GM12878 (cell line): ENCODE data around the gene GBGT1. TPM values are rescaled to one million over a fixed set of nuclear protein-coding genes. Genes with fewer than 3 reads are reported as not detected.

ENCODE experiments used
- ATAC-seq: fragments of 200-7000 bp; cut with Tn5 transposase; 3 replicates; pipeline ENCODE4 v1.9.1; 2020; ENCODE audit warnings: mild to moderate bottlenecking, moderate library complexity
- BruUV-seq: library from RNA; stranded (reverse); fragments of 400-500 nt; replicated peaks from 2 replicates; lab custom pipeline; 2021; lab: Mats Ljungman, UMichigan
- CTCF ChIA-PET: fragments of 300-600 bp; sonication (Branson Sonifier 250); formaldehyde crosslinking; extraction: SDS; loops from one replicate; lab custom pipeline; 2021; ENCODE audit warnings: inconsistent platforms; lab: Yijun Ruan, JAX
- POLR2A ChIA-PET: fragments of 350-600 bp; formaldehyde crosslinking; extraction: SDS; loops from one replicate; lab custom pipeline; 2021; ENCODE audit warnings: inconsistent platforms; lab: Charles Lee
- RAD21 ChIA-PET: fragments of 300-600 bp; sonication (Branson Sonifier 250); formaldehyde crosslinking; loops from one replicate; lab custom pipeline; 2023; ENCODE audit warnings: antibody characterized with exemption; ENCODE audit not compliant: unreplicated experiment; lab: Charles Lee
- SMC1A ChIA-PET: fragments of 300-600 bp; sonication (Branson Sonifier 250); formaldehyde crosslinking; loops from one replicate; lab custom pipeline; 2023; ENCODE audit not compliant: unreplicated experiment, uncharacterized antibody; lab: Charles Lee
- DNase-seq: peaks from one replicate; pipeline ENCODE4 v3.0.0-alpha.2; 2011; ENCODE audit warnings: low read depth, low spot score
- FAIRE-seq: peaks from 3 replicates; lab custom pipeline; 2011; peaks lifted over from hg19 to GRCh38; lab: Jason Lieb, UNC
- H2AFZ ChIP-seq: 2 replicates; pipeline ENCODE4 v1.6.0; 2011; ENCODE audit warnings: low read depth, low read length, control low read depth; ENCODE audit not compliant: control insufficient read depth
- H3K27ac ChIP-seq: 2 replicates; pipeline ENCODE4 v1.5.1; 2011; ENCODE audit warnings: control low read depth; ENCODE audit not compliant: control insufficient read depth, insufficient read depth
- H3K27me3 ChIP-seq, 2 experiments: replicated peaks in 1 of 2; 2 replicates each; pipeline versions ENCODE4 v1.6.0 to v1.6.1; 2011; ENCODE audit warnings: low read length in 1 of 2; ENCODE audit not compliant: control insufficient read depth in 2 of 2, insufficient read depth in 2 of 2
- H3K36me3 ChIP-seq, 2 experiments: 2 replicates each; pipeline ENCODE4 v1.5.1; 2011; ENCODE audit warnings: low read length in 1 of 2; ENCODE audit not compliant: control insufficient read depth in 2 of 2, insufficient read depth in 2 of 2
- H3K4me1 ChIP-seq: 2 replicates; pipeline ENCODE4 v1.6.1; 2011; ENCODE audit warnings: mild to moderate bottlenecking, low read length, moderate library complexity, mixed read lengths; ENCODE audit not compliant: control insufficient read depth, insufficient read depth
- H3K4me2 ChIP-seq: 2 replicates; pipeline ENCODE4 v1.6.0; 2011; ENCODE audit warnings: control low read depth; ENCODE audit not compliant: control insufficient read depth, insufficient read depth
- H3K4me3 ChIP-seq: fragments of 200-600 bp; sonication (generic); 2 replicates; pipeline ENCODE4 v1.5.1; 2016
- H3K79me2 ChIP-seq: 2 replicates; pipeline ENCODE4 v1.6.0; 2011; ENCODE audit warnings: low read length; ENCODE audit not compliant: control insufficient read depth, insufficient read depth
- H3K9ac ChIP-seq: 2 replicates; pipeline ENCODE4 v1.8.0; 2011; ENCODE audit warnings: low read length, control low read depth, mixed read lengths; ENCODE audit not compliant: control insufficient read depth, insufficient read depth
- H3K9me3 ChIP-seq: replicated peaks from 3 replicates; pipeline ENCODE4 v1.5.1; 2011; ENCODE audit warnings: mild to moderate bottlenecking, low read length; ENCODE audit not compliant: control insufficient read depth, insufficient read depth
- H4K20me1 ChIP-seq: 2 replicates; pipeline ENCODE4 v1.6.0; 2011; ENCODE audit not compliant: control insufficient read depth, insufficient read depth
- ASH2L ChIP-seq: fragments of 300-600, 200-600 bp; sonication (generic); IDR thresholded peaks from 2 replicates; pipeline ENCODE4 v1.6.1; 2017; ENCODE audit warnings: low read depth, mild to moderate bottlenecking, borderline replicate concordance
- BMI1 ChIP-seq: fragments of 450-650 bp; IDR thresholded peaks from 2 replicates; pipeline ENCODE4 v1.6.1; 2016; ENCODE audit warnings: mild to moderate bottlenecking, moderate library complexity, borderline replicate concordance
- CBX5 ChIP-seq: sonication (generic); IDR thresholded peaks from 2 replicates; pipeline ENCODE4 v1.6.1; 2016; ENCODE audit warnings: low read depth, moderate library complexity, mild to moderate bottlenecking, inconsistent platforms
- CEBPB ChIP-seq, 2 experiments: fragments of 150-350 bp in 1 of 2; IDR thresholded peaks; 2 replicates each; pipeline ENCODE4 v1.6.1; 2012 to 2014; ENCODE audit warnings: low read depth in 2 of 2, low read length in 2 of 2, borderline replicate concordance in 1 of 2, inconsistent platforms in 1 of 2
- CREB1 ChIP-seq: IDR thresholded peaks from 2 replicates; pipeline ENCODE4 v1.6.1; 2012; ENCODE audit warnings: low read depth, mild to moderate bottlenecking, inconsistent platforms
- EGR1 ChIP-seq, 2 experiments: IDR thresholded peaks; 1 replicate in 1 of 2; 2 replicates in 1 of 2; pipeline ENCODE4 v1.6.1; 2011 to 2012; ENCODE audit warnings: low read depth in 2 of 2, low read length in 2 of 2, borderline replicate concordance in 1 of 2, mild to moderate bottlenecking in 1 of 2, moderate library complexity in 1 of 2
- KAT2A ChIP-seq: conservative IDR thresholded peaks from 2 replicates; pipeline ENCODE4 v1.6.1; 2011; ENCODE audit warnings: low read depth, low read length; ENCODE audit not compliant: control insufficient read depth
- MEF2B ChIP-seq: fragments of 450-650 bp; IDR thresholded peaks from 2 replicates; pipeline ENCODE4 v1.6.1; 2018; ENCODE audit warnings: mild to moderate bottlenecking, moderate library complexity; ENCODE audit not compliant: partially characterized antibody, poor library complexity, severe bottlenecking
- NRF1 ChIP-seq: conservative IDR thresholded peaks from 2 replicates; pipeline ENCODE4 v1.6.1; 2011; ENCODE audit warnings: mild to moderate bottlenecking, low read depth, low read length, improper control_type of control experiment
- TBL1XR1 ChIP-seq: IDR thresholded peaks from 2 replicates; pipeline ENCODE4 v1.6.1; 2012; ENCODE audit warnings: low read depth, low read length, improper control_type of control experiment
- TCF3 ChIP-seq: IDR thresholded peaks from 2 replicates; pipeline ENCODE4 v1.6.1; 2012; ENCODE audit warnings: low read depth, mild to moderate bottlenecking, low read length, borderline replicate concordance; ENCODE audit not compliant: insufficient read depth
- WRNIP1 ChIP-seq: IDR thresholded peaks from 2 replicates; pipeline ENCODE4 v1.6.1; 2011; ENCODE audit warnings: low read depth, low read length, improper control_type of control experiment, borderline replicate concordance
- YBX1 ChIP-seq: fragments of 450-650 bp; IDR thresholded peaks from 2 replicates; pipeline ENCODE4 v1.6.1; 2016; ENCODE audit warnings: antibody characterized with exemption
- ZNF592 ChIP-seq: fragments of 450-650 bp; IDR thresholded peaks from 2 replicates; pipeline ENCODE4 v1.6.1; 2017; ENCODE audit warnings: mild to moderate bottlenecking, moderate library complexity
- WGBS: methylation state at CpG from one replicate; pipeline ENCODE4 v1.1.6; 2016; ENCODE audit warnings: low lambda C conversion rate; ENCODE audit not compliant: insufficient replicate concordance, insufficient coverage; ENCODE audit errors: missing lambda C conversion rate; 5-methylcytosine and 5-hydroxymethylcytosine counted together
- in situ Hi-C: fragments of 300-500 bp; cut with MboI; formaldehyde crosslinking; loops from 9 replicates; pipeline ENCODE4 v1.14.3; 2018; ENCODE audit warnings: mixed read lengths
- intact Hi-C: fragments of 100-400 bp; cut with micrococcal nuclease; formaldehyde crosslinking; loops from one replicate; pipeline ENCODE4 v1.14.2; 2022; ENCODE audit not compliant: unreplicated experiment
- polyA plus RNA-seq, 11 experiments: library from polyadenylated mRNA; depleted of rRNA in 4 of 11; unstranded in 6 of 11; stranded (reverse) in 5 of 11; fragments of >200 nt; fragmentation: Nextera tagmentation in 4 of 11; fragmentation: Illumina TruSeq in 1 of 11; extraction: Ambion mirVana in 4 of 11; extraction: Trizol in 1 of 11; gene quantifications; 1 replicate in 1 of 11; 2 replicates in 10 of 11; pipeline versions ENCODE4 v1.2.1 to v1.2.3, GENCODE V29; 2011 to 2016; ENCODE audit warnings: inconsistent platforms in 2 of 11, missing spikeins in 2 of 11, low read depth in 1 of 11
- total RNA-seq, 4 experiments: library from RNA; depleted of rRNA in 3 of 4; stranded (reverse); fragments of >200 nt in 3 of 4; fragmentation: Illumina TruSeq in 1 of 4; extraction: Trizol in 1 of 4; gene quantifications; 2 replicates each; pipeline versions ENCODE4 v1.2.1 to v1.2.3, GENCODE V29; 2013 to 2021
- TF ChIP-seq, protein P1 (sequence below): fragments of 450-650 bp; formaldehyde crosslinking; IDR thresholded peaks from 2 replicates; pipeline ENCODE4 v1.4.0; 2022; ENCODE audit warnings: mild to moderate bottlenecking, moderate library complexity

Gene GBGT1
- total and polyA plus RNA-seq, 10 of the 15 experiments (the other 5 are each of a cell fraction or from before 2014, with no cell fraction given): 0.08 to 1.9 (median 0.49) TPM

- FAIRE-seq (no peak), DNase-seq (no peak)
- BruUV-seq: no TSS peak
- H3K4me3 ChIP-seq: no peak overlapping the region
- H3K27me3 ChIP-seq: 0 out of 4 replicates have a peak, but pooled peaks cover 0 to 3% of the 10 kb centered on the region in 2 experiments
- 39% methylated on average over 15 of the region's 16 CpGs for WGBS
- ChIA-PET CTCF (interaction anchor here (1.4 kb wide), 1 partner anchor 21 kb away, joined by 4 read pairs; no protein-coding TSS in a partner anchor), SMC1A (no interaction called here), RAD21 (no interaction called here), POLR2A (no interaction called here)
- intact Hi-C loops: no loop called here
- no peak overlapping the region for H3K27ac ChIP-seq
- no peaks in the 10 kb centered on the region for H4K20me1 ChIP-seq
- H3K9me3 ChIP-seq: no peaks in the 10 kb centered on the region
- no peak overlapping the region for H3K9ac ChIP-seq
- H2AFZ ChIP-seq: no peak overlapping the region
- no peak for TF ChIP-seq YBX1
- TF ChIP-seq, protein P1, sequence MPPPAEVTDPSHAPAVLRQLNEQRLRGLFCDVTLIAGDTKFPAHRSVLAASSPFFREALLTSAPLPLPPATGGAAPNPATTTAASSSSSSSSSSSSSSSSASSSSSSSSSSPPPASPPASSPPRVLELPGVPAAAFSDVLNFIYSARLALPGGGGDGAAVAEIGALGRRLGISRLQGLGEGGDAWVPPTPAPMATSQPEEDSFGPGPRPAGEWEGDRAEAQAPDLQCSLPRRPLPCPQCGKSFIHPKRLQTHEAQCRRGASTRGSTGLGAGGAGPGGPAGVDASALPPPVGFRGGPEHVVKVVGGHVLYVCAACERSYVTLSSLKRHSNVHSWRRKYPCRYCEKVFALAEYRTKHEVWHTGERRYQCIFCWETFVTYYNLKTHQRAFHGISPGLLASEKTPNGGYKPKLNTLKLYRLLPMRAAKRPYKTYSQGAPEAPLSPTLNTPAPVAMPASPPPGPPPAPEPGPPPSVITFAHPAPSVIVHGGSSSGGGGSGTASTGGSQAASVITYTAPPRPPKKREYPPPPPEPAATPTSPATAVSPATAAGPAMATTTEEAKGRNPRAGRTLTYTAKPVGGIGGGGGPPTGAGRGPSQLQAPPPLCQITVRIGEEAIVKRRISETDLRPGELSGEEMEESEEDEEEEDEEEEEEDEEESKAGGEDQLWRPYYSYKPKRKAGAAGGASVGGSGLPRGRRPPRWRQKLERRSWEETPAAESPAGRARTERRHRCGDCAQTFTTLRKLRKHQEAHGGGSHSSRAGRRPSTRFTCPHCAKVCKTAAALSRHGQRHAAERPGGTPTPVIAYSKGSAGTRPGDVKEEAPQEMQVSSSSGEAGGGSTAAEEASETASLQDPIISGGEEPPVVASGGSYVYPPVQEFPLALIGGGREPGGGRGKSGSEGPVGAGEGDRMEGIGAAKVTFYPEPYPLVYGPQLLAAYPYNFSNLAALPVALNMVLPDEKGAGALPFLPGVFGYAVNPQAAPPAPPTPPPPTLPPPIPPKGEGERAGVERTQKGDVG (CRISPR knock-in tag): no peak
- no peak for TF ChIP-seq ZNF592
- TF ChIP-seq TBL1XR1: no peak
- no peak for TF ChIP-seq ASH2L
- TF ChIP-seq MEF2B: no peak
- TF ChIP-seq WRNIP1: no peak
- TF ChIP-seq EGR1 (IDR thresholded peaks at IDR 0.05; ENCODE audit: borderline replicate concordance in 1 of 2, low read depth in 2 of 2, low read length in 2 of 2): no peak
- no peak for TF ChIP-seq BMI1
- TF ChIP-seq KAT2A: no peak
- no peak for TF ChIP-seq CBX5
- no peak for TF ChIP-seq CREB1
- TF ChIP-seq TCF3: no peak
- TF ChIP-seq CEBPB (IDR thresholded peaks at IDR 0.05; ENCODE audit: borderline replicate concordance in 1 of 2, low read depth in 2 of 2, low read length in 2 of 2): no peak
- no peak for TF ChIP-seq NRF1
- TF ChIP-seq, all 136 proteins: peak for 0
- no peak overlapping the region for H3K4me2 ChIP-seq
- no peaks in the 10 kb centered on the region for H3K79me2 ChIP-seq
- no peaks in the 10 kb centered on the region for H3K36me3 ChIP-seq
- in situ Hi-C loops: no loop called here
- no peak for ATAC-seq
- no peaks in the 10 kb centered on the region for H3K4me1 ChIP-seq
Measured at GRCh38 chr9:133207540-133208170, 43.9 kb upstream of the GBGT1 start.
